HFFc6 (cell line): ENCODE results near the gene AFDN. TPM values are rescaled to one million over a fixed set of nuclear protein-coding genes. Genes with fewer than 3 reads are reported as not detected.

Source experiments
- DNase-seq: peaks from one replicate; pipeline ENCODE4 v3.0.0-alpha.2; 2018
- H3K27ac Mint-ChIP-seq: 2 replicates; pipeline ENCODE4 v1.8.0; 2020; ENCODE audit warnings: mild to moderate bottlenecking, mixed read lengths
- H3K27me3 Mint-ChIP-seq: 2 replicates; pipeline ENCODE4 v1.8.0; 2021; ENCODE audit warnings: mild to moderate bottlenecking, moderate library complexity, mixed read lengths; ENCODE audit not compliant: insufficient read depth
- H3K36me3 Mint-ChIP-seq: 2 replicates; pipeline ENCODE4 v1.8.0; 2021; ENCODE audit warnings: low read depth, mixed read lengths
- H3K4me1 Mint-ChIP-seq: 2 replicates; pipeline ENCODE4 v1.8.0; 2020; ENCODE audit warnings: low read depth, mixed read lengths
- H3K4me3 Mint-ChIP-seq: 2 replicates; pipeline ENCODE4 v1.8.0; 2020; ENCODE audit warnings: mild to moderate bottlenecking, moderate library complexity, mixed read lengths
- H3K9me3 Mint-ChIP-seq: 2 replicates; pipeline ENCODE4 v1.8.0; 2020; ENCODE audit warnings: mild to moderate bottlenecking, mixed read lengths
- CTCF ChIP-seq: fragments of 200-600 bp; sonication (generic); IDR thresholded peaks from 2 replicates; pipeline ENCODE4 v1.5.0; 2021; ENCODE audit warnings: antibody characterized with exemption, mild to moderate bottlenecking
- total RNA-seq, 6 experiments: library from RNA; stranded (reverse); fragmentation: NEBNext Ultra II Directional; extraction: Animal tissue kit (Norgen Biotek cat#: 25700); gene quantifications; 2 replicates in 1 of 6; 3 replicates in 5 of 6; pipeline ENCODE4 v1.2.3, GENCODE V29; 2021

AFDN gene
- total RNA-seq, 6 experiments from 2014 or later: 16.1 to 20.3 (median 17.4) TPM

- Mint-ChIP-seq H3K4me3 (no peak overlapping the region), H3K27me3 (no peaks in the 10 kb centered on the region; the same call in 1 of the 2 replicates), H3K4me1 (peaks cover 6% of the 10 kb centered on the region; the same call in 1 of the 2 replicates), H3K27ac (no peak overlapping the region), H3K9me3 (no peaks in the 10 kb centered on the region), H3K36me3 (peaks cover 11% of the 10 kb centered on the region; the same call in 1 of the 2 replicates)
- no peak for TF ChIP-seq CTCF
- DNase-seq: no peak
These were observed 121.0 kb downstream of the AFDN start for GRCh38 chr6:167947716-167948115.

GRCh38 chr6:167948716-167949115, 122.0 kb downstream of the AFDN start:
- peaks cover 6% of the 10 kb centered on the region; the same call in 1 of the 2 replicates for H3K4me1 Mint-ChIP-seq
- TF ChIP-seq CTCF: no peak
- no peak overlapping the region for H3K4me3 Mint-ChIP-seq
- no peaks in the 10 kb centered on the region for H3K9me3 Mint-ChIP-seq
- peaks cover 11% of the 10 kb centered on the region; the same call in 1 of the 2 replicates for H3K36me3 Mint-ChIP-seq
- H3K27me3 Mint-ChIP-seq: no peaks in the 10 kb centered on the region; the same call in 1 of the 2 replicates
- no peak for DNase-seq
- no peak overlapping the region for H3K27ac Mint-ChIP-seq

GRCh38 chr6:167949121-167949684, 122.5 kb downstream of the AFDN start:
- peaks cover 11% of the 10 kb centered on the region; the same call in 1 of the 2 replicates for H3K36me3 Mint-ChIP-seq
- no peaks in the 10 kb centered on the region for H3K9me3 Mint-ChIP-seq
- no peaks in the 10 kb centered on the region; the same call in 1 of the 2 replicates for H3K27me3 Mint-ChIP-seq
- H3K4me3 Mint-ChIP-seq: no peak overlapping the region
- DNase-seq: no peak
- no peak for TF ChIP-seq CTCF
- peaks cover 6% of the 10 kb centered on the region; the same call in 1 of the 2 replicates for H3K4me1 Mint-ChIP-seq
- no peak overlapping the region for H3K27ac Mint-ChIP-seq

- H3K27me3 Mint-ChIP-seq: no peaks in the 10 kb centered on the region; the same call in 1 of the 2 replicates
- no peak for DNase-seq
- TF ChIP-seq CTCF: no peak
- H3K36me3 Mint-ChIP-seq: peaks cover 16% of the 10 kb centered on the region
- no peaks in the 10 kb centered on the region for H3K9me3 Mint-ChIP-seq
- no peak overlapping the region for H3K27ac Mint-ChIP-seq
- H3K4me1 Mint-ChIP-seq: peaks cover 13% of the 10 kb centered on the region
- H3K4me3 Mint-ChIP-seq: no peak overlapping the region
These were observed 125.2 kb downstream of the AFDN start for GRCh38 chr6:167951781-167952511.

GRCh38 chr6:167952512-167952859, 125.8 kb downstream of the AFDN start:
- peaks cover 16% of the 10 kb centered on the region for H3K36me3 Mint-ChIP-seq
- peaks cover 18% of the 10 kb centered on the region for H3K4me1 Mint-ChIP-seq
- no peak for DNase-seq
- no peak overlapping the region for H3K4me3 Mint-ChIP-seq
- TF ChIP-seq CTCF: no peak
- H3K27ac Mint-ChIP-seq: no peak overlapping the region
- H3K27me3 Mint-ChIP-seq: no peaks in the 10 kb centered on the region; the same call in 1 of the 2 replicates
- no peaks in the 10 kb centered on the region for H3K9me3 Mint-ChIP-seq
